GM12878 (cell line): Measurements from ENCODE around the gene MED13.
"Not testable (repeated sequence)": the region's sequence is repeated elsewhere in the genome, so short reads cannot be mapped to it uniquely, and the experiment has no call there.

Experiments used
- CREB1 ChIP-seq: IDR thresholded peaks from 2 replicates; pipeline ENCODE4 v1.6.1; 2012; ENCODE audit warnings: low read depth, mild to moderate bottlenecking, inconsistent platforms
- CREM ChIP-seq: IDR thresholded peaks from 2 replicates; pipeline ENCODE4 v1.6.1; 2014; ENCODE audit warnings: antibody characterized with exemption, low read depth
- CTCF ChIP-seq, 3 experiments: IDR thresholded peaks in 2 of 3; conservative IDR thresholded peaks in 1 of 3; 2 replicates each; pipeline ENCODE4 v1.5.1; 2011; ENCODE audit warnings: low read depth in 3 of 3, low read length in 3 of 3, mild to moderate bottlenecking in 3 of 3, control low read depth in 2 of 3, moderate library complexity in 2 of 3, inconsistent platforms in 1 of 3, mixed read lengths in 1 of 3; ENCODE audit not compliant: control insufficient read depth in 2 of 3, insufficient read depth in 1 of 3; ENCODE audit errors: extremely low read depth in 1 of 3
- NFYA ChIP-seq: IDR thresholded peaks from 2 replicates; pipeline ENCODE4 v1.6.1; 2011; ENCODE audit warnings: low read depth, mild to moderate bottlenecking, low read length, improper control_type of control experiment, borderline replicate concordance
- ZBED1 ChIP-seq: IDR thresholded peaks from 2 replicates; pipeline ENCODE4 v1.6.1; 2016; ENCODE audit warnings: borderline replicate concordance

DNA sequence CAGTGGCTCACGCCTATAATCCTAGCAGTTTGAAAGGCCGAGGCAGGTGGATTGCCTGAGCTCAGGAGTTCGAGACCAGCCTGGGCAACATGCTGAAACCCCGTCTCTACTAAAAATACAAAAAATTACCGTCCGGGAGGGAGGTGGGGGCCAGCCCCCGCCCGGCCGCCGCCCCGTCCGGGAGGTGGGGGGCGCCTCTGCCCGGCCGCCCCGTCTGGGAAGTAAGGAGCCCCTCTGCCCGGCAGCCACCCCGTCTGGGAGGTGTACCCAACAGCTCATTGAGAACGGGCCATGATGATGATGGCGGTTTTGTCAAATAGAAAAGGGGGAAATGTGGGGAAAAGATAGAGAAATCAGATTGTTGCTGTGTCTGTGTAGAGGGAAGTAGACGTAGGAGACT is 7.8 kb upstream of the MED13 start:
- not testable (repeated sequence) for TF ChIP-seq CREM; CTCF (IDR thresholded peaks at IDR 0.05 in 2 of 3, conservative IDR thresholded peaks at IDR 0.05 in 1 of 3; ENCODE audit: control insufficient read depth in 2 of 3, extremely low read depth in 1 of 3, insufficient read depth in 1 of 3, low read depth in 3 of 3, low read length in 3 of 3); NFYA; CREB1; ZBED1
